PC-3 (cell line): ENCODE results near the gene OSBPL2. TPM values are rescaled to one million over a fixed set of nuclear protein-coding genes. Genes with fewer than 3 reads are reported as not detected.

ENCODE experiments used
- ATAC-seq: fragments of 200-7000 bp; cut with Tn5 transposase; 2 replicates; pipeline ENCODE4 v1.9.1; 2020; ENCODE audit warnings: mild to moderate bottlenecking, moderate library complexity
- BruUV-seq: library from RNA; stranded (reverse); fragments of 400-500 nt; replicated peaks from 2 replicates; lab custom pipeline; 2021; lab: Mats Ljungman, UMichigan
- CTCF ChIA-PET: fragments of 300-600 bp; sonication (Branson Sonifier 250); formaldehyde crosslinking; loops from one replicate; lab custom pipeline; 2022; ENCODE audit warnings: antibody characterized with exemption; lab: Charles Lee
- POLR2A ChIA-PET: fragments of 300-600 bp; sonication (Branson Sonifier 250); formaldehyde crosslinking; loops from one replicate; lab custom pipeline; 2022; ENCODE audit warnings: antibody characterized with exemption; ENCODE audit not compliant: unreplicated experiment; lab: Charles Lee
- DNase-seq: peaks from one replicate; pipeline ENCODE4 v3.0.0-alpha.2; 2015
- H2AFZ ChIP-seq: fragments of 300-600 bp; sonication (generic); 2 replicates; pipeline ENCODE4 v1.6.0; 2016; ENCODE audit warnings: antibody characterized with exemption, low read length
- H3F3A ChIP-seq: fragments of 300-600 bp; sonication (generic); one replicate; pipeline ENCODE4 v1.6.0; 2017; ENCODE audit warnings: antibody characterized with exemption, low read length, control low read depth, mild to moderate bottlenecking; ENCODE audit not compliant: unreplicated experiment
- H3K27ac ChIP-seq: fragments of 300-600 bp; sonication (generic); 2 replicates; pipeline ENCODE4 v1.5.1; 2016; ENCODE audit warnings: mild to moderate bottlenecking, low read length
- H3K27me3 ChIP-seq: fragments of 300-600 bp; sonication (generic); 2 replicates; pipeline ENCODE4 v1.6.1; 2016; ENCODE audit warnings: low read length, mixed read lengths
- H3K36me3 ChIP-seq: fragments of 300-600 bp; sonication (generic); 2 replicates; pipeline ENCODE4 v1.6.1; 2016; ENCODE audit warnings: low read depth, mixed run types, low read length, mixed read lengths
- H3K4me1 ChIP-seq: fragments of 300-600 bp; sonication (generic); 2 replicates; pipeline ENCODE4 v1.5.1; 2016; ENCODE audit warnings: low read length; ENCODE audit not compliant: insufficient read depth
- H3K4me2 ChIP-seq: fragments of 300-600 bp; sonication (generic); 2 replicates; pipeline ENCODE4 v1.6.0; 2016; ENCODE audit warnings: low read length
- H3K4me3 ChIP-seq: fragments of 300-600 bp; sonication (generic); 2 replicates; pipeline ENCODE4 v1.5.1; 2016; ENCODE audit warnings: mild to moderate bottlenecking, low read length, mixed read lengths
- H3K79me2 ChIP-seq: fragments of 300-600 bp; sonication (generic); 2 replicates; pipeline ENCODE4 v1.6.1; 2017; ENCODE audit warnings: low read length, mixed read lengths
- H3K9ac ChIP-seq: fragments of 300-600 bp; sonication (generic); 2 replicates; pipeline ENCODE4 v1.6.0; 2016; ENCODE audit warnings: mild to moderate bottlenecking, low read length
- H3K9me2 ChIP-seq: fragments of 300-600 bp; sonication (generic); replicated peaks from 2 replicates; pipeline ENCODE4 v1.6.1; 2016; ENCODE audit warnings: mixed run types, low read length, mixed read lengths
- H3K9me3 ChIP-seq: fragments of 300-600 bp; sonication (generic); 2 replicates; pipeline ENCODE4 v1.6.1; 2016; ENCODE audit warnings: low read length, mixed read lengths
- H4K20me1 ChIP-seq: fragments of 300-600 bp; sonication (generic); 2 replicates; pipeline ENCODE4 v1.6.1; 2016; ENCODE audit warnings: low read length, mixed read lengths
- CTCF ChIP-seq: fragments of 300-600 bp; sonication (generic); conservative IDR thresholded peaks from 2 replicates; pipeline ENCODE4 v1.5.1; 2017; ENCODE audit warnings: antibody characterized with exemption, low read depth, mild to moderate bottlenecking, low read length
- EZH2 ChIP-seq: fragments of 300-600 bp; sonication (generic); IDR thresholded peaks from one replicate; pipeline ENCODE4 v1.6.1; 2017; ENCODE audit warnings: antibody characterized with exemption, mild to moderate bottlenecking, low read length; ENCODE audit not compliant: unreplicated experiment
- EZH2phosphoT487 ChIP-seq: fragments of 300-600 bp; sonication (generic); IDR thresholded peaks from 2 replicates; pipeline ENCODE4 v1.6.1; 2018; ENCODE audit warnings: mild to moderate bottlenecking, antibody characterized with exemption, low read length, borderline replicate concordance
- intact Hi-C: fragments of 100-400 bp; cut with micrococcal nuclease; formaldehyde crosslinking; loops from 2 replicates; pipeline ENCODE4 v1.9.0; 2023
- total RNA-seq: library from RNA; depleted of rRNA; stranded (reverse); fragments of >200 nt; gene quantifications from 2 replicates; pipeline ENCODE4 v1.2.3, GENCODE V29; 2014

Gene OSBPL2
- total RNA-seq, 1 experiment from 2014 or later, result 39.7 TPM

GRCh38 chr20:62336775-62337557 is 98.6 kb downstream of the OSBPL2 start:
- Histone ChIP-seq H3K9me3 (no peaks in the 10 kb centered on the region), H3F3A (no peaks in the 10 kb centered on the region), H3K27me3 (no peaks in the 10 kb centered on the region), H3K4me3 (no peak overlapping the region), H3K27ac (no peak overlapping the region), H2AFZ (no peak overlapping the region), H3K9ac (no peak overlapping the region), H3K4me2 (no peak overlapping the region), H3K79me2 (0 out of 2 replicates have a peak, but pooled peaks cover 4% of the 10 kb centered on the region), H3K36me3 (peaks cover 63% of the 10 kb centered on the region), H3K4me1 (no peaks in the 10 kb centered on the region), H4K20me1 (no peaks in the 10 kb centered on the region; the same call in 1 of the 2 replicates), H3K9me2 (no peaks in the 10 kb centered on the region)
- POLR2A ChIA-PET, result no interaction called here
- intact Hi-C loops, result no loop called here
- ATAC-seq (no peak), DNase-seq (no peak)
- no TSS peak for BruUV-seq
- CTCF ChIA-PET, result no interaction called here
- TF ChIP-seq EZH2, result no peak
- no peak for TF ChIP-seq EZH2phosphoT487
- TF ChIP-seq CTCF, result no peak

- Histone ChIP-seq H3K36me3 (peaks cover 57% of the 10 kb centered on the region), H3K79me2 (peaks cover 4% of the 10 kb centered on the region; the same call in 1 of the 2 replicates), H3F3A (no peaks in the 10 kb centered on the region), H3K4me1 (no peaks in the 10 kb centered on the region), H2AFZ (no peak overlapping the region), H3K27me3 (no peaks in the 10 kb centered on the region), H4K20me1 (no peaks in the 10 kb centered on the region; the same call in 1 of the 2 replicates), H3K9me3 (no peaks in the 10 kb centered on the region), H3K4me2 (no peak overlapping the region), H3K27ac (no peak overlapping the region), H3K9ac (no peak overlapping the region), H3K4me3 (no peak overlapping the region), H3K9me2 (no peaks in the 10 kb centered on the region)
- intact Hi-C loops, result no loop called here
- TSS peak; percentile 31 for BruUV-seq
- POLR2A ChIA-PET, result no interaction called here
- ATAC-seq (no peak), DNase-seq (no peak)
- TF ChIP-seq CTCF, result no peak
- TF ChIP-seq EZH2phosphoT487, result no peak
- CTCF ChIA-PET, result no interaction called here
Measured at GRCh38 chr20:62337558-62338293, 99.4 kb downstream of the OSBPL2 start.

GRCh38 chr20:62338294-62338620 is 99.9 kb downstream of the OSBPL2 start:
- H3K36me3 ChIP-seq, result peaks cover 62% of the 10 kb centered on the region
- no peak overlapping the region for H3K27ac ChIP-seq
- ChIA-PET CTCF (no interaction called here), POLR2A (no interaction called here)
- no peaks in the 10 kb centered on the region for H3K4me1 ChIP-seq
- H3K4me3 ChIP-seq, result no peak overlapping the region
- H3F3A ChIP-seq, result no peaks in the 10 kb centered on the region
- H4K20me1 ChIP-seq, result no peaks in the 10 kb centered on the region; the same call in 1 of the 2 replicates
- H3K27me3 ChIP-seq, result no peaks in the 10 kb centered on the region
- no peak overlapping the region for H2AFZ ChIP-seq
- H3K9me3 ChIP-seq, result no peaks in the 10 kb centered on the region
- no peaks in the 10 kb centered on the region for H3K9me2 ChIP-seq
- no peak for TF ChIP-seq EZH2
- no peak for TF ChIP-seq EZH2phosphoT487
- no peak for TF ChIP-seq CTCF
- intact Hi-C loops, result no loop called here
- H3K4me2 ChIP-seq, result no peak overlapping the region
- no peak overlapping the region for H3K9ac ChIP-seq
- peaks cover 9% of the 10 kb centered on the region; the same call in 1 of the 2 replicates for H3K79me2 ChIP-seq
- no TSS peak for BruUV-seq
- ATAC-seq (no peak), DNase-seq (no peak)
